SK-N-SH (cell line): Measurements from ENCODE around the gene ARAP1.

ENCODE experiments used
- CHD2 ChIP-seq: fragments of 150-350 bp; IDR thresholded peaks from 2 replicates; pipeline ENCODE4 v1.6.1; 2018; ENCODE audit warnings: low read length; ENCODE audit not compliant: partially characterized antibody
- CTCF ChIP-seq: fragments of 200-600 bp; sonication (generic); IDR thresholded peaks from 2 replicates; pipeline ENCODE4 v1.6.1; 2017; ENCODE audit warnings: antibody characterized with exemption, mild to moderate bottlenecking, moderate library complexity
- EP300 ChIP-seq, 2 experiments: IDR thresholded peaks; 2 replicates each; pipeline versions ENCODE4 v1.4.0 to v1.6.1; 2012; ENCODE audit warnings: borderline replicate concordance in 1 of 2, low read depth in 1 of 2, low read length in 1 of 2
- EZH2phosphoT487 ChIP-seq: fragments of 200-600 bp; sonication (generic); IDR thresholded peaks from 2 replicates; pipeline ENCODE4 v1.6.1; 2017; ENCODE audit warnings: low read depth, mixed run types, mild to moderate bottlenecking, antibody characterized with exemption, moderate library complexity, borderline replicate concordance
- FOSL2 ChIP-seq: IDR thresholded peaks from 2 replicates; pipeline ENCODE4 v1.4.0; 2012; ENCODE audit warnings: low read depth, mild to moderate bottlenecking, moderate library complexity, borderline replicate concordance
- FOXM1 ChIP-seq: IDR thresholded peaks from 2 replicates; pipeline ENCODE4 v1.4.0; 2012; ENCODE audit warnings: low read depth, mild to moderate bottlenecking
- GABPA ChIP-seq: IDR thresholded peaks from 2 replicates; pipeline ENCODE4 v1.4.0; 2012; ENCODE audit warnings: low read depth, mild to moderate bottlenecking
- IRF3 ChIP-seq: fragments of 150-350 bp; IDR thresholded peaks from 2 replicates; pipeline ENCODE4 v1.6.1; 2016; ENCODE audit warnings: mild to moderate bottlenecking, low read depth, low read length
- MAX ChIP-seq: IDR thresholded peaks from 2 replicates; pipeline ENCODE4 v1.4.0; 2012; ENCODE audit warnings: low read depth
- POLR2AphosphoS5 ChIP-seq: IDR thresholded peaks from 2 replicates; pipeline ENCODE4 v1.6.1; 2012; ENCODE audit warnings: low read depth, low read length
- RAD21 ChIP-seq: IDR thresholded peaks from 2 replicates; pipeline ENCODE4 v1.6.1; 2012; ENCODE audit warnings: mild to moderate bottlenecking, low read length
- REST ChIP-seq: IDR thresholded peaks from 2 replicates; pipeline ENCODE4 v1.6.1; 2012; ENCODE audit warnings: mild to moderate bottlenecking, low read depth, low read length, moderate library complexity
- YY1 ChIP-seq: IDR thresholded peaks from 2 replicates; pipeline ENCODE4 v1.4.0; 2012; ENCODE audit warnings: low read depth, mild to moderate bottlenecking
- ZBTB33 ChIP-seq: IDR thresholded peaks from 2 replicates; pipeline ENCODE4 v1.4.0; 2012; ENCODE audit warnings: low read depth, borderline replicate concordance

GRCh38 chr11:72793076-72793424 lies 40.8 kb upstream of the ARAP1 start:
- TF ChIP-seq CTCF, result no peak
- no peak for TF ChIP-seq FOSL2
- no peak for TF ChIP-seq EZH2phosphoT487
- no peak for TF ChIP-seq FOXM1
- TF ChIP-seq REST, result no peak
- no peak for TF ChIP-seq POLR2AphosphoS5
- no peak for TF ChIP-seq CHD2
- no peak for TF ChIP-seq MAX
- no peak for TF ChIP-seq RAD21
- TF ChIP-seq EP300 (IDR thresholded peaks at IDR 0.05; ENCODE audit: borderline replicate concordance in 1 of 2, low read depth in 1 of 2, low read length in 1 of 2), result no peak
- no peak for TF ChIP-seq YY1
- TF ChIP-seq IRF3, result no peak
- no peak for TF ChIP-seq ZBTB33
- no peak for TF ChIP-seq GABPA
